ENCODE data around the gene VAV3. TPM values are rescaled to one million over a fixed set of nuclear protein-coding genes. Genes with fewer than 3 reads are reported as not detected.
"Not testable (repeated sequence)": the region's sequence is repeated elsewhere in the genome, so short reads cannot be mapped to it uniquely, and the experiment has no call there.

Gene VAV3
- total and polyA plus RNA-seq, 3 donors from 2014 or later = 10.1 to 11.4 (median 11.3) TPM

- no peaks in the 10 kb centered on the region for H3K27me3 ChIP-seq
- H3K4me1 ChIP-seq = no peaks in the 10 kb centered on the region
- no peaks in the 10 kb centered on the region for H3K9me3 ChIP-seq
- no peak for TF ChIP-seq POLR2A (IDR thresholded peaks at IDR 0.05)
- TF ChIP-seq, protein P1, sequence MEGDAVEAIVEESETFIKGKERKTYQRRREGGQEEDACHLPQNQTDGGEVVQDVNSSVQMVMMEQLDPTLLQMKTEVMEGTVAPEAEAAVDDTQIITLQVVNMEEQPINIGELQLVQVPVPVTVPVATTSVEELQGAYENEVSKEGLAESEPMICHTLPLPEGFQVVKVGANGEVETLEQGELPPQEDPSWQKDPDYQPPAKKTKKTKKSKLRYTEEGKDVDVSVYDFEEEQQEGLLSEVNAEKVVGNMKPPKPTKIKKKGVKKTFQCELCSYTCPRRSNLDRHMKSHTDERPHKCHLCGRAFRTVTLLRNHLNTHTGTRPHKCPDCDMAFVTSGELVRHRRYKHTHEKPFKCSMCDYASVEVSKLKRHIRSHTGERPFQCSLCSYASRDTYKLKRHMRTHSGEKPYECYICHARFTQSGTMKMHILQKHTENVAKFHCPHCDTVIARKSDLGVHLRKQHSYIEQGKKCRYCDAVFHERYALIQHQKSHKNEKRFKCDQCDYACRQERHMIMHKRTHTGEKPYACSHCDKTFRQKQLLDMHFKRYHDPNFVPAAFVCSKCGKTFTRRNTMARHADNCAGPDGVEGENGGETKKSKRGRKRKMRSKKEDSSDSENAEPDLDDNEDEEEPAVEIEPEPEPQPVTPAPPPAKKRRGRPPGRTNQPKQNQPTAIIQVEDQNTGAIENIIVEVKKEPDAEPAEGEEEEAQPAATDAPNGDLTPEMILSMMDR (IDR thresholded peaks at IDR 0.05) = no peak
- no peaks in the 10 kb centered on the region for H3K36me3 ChIP-seq (ENCODE audit: low read depth, missing control alignments)
- intact Hi-C loops (cut with DNase I; ENCODE audit: low total_unique reads) = no loop called here
- no peak overlapping the region for H3K27ac ChIP-seq
- no peak for DNase-seq
- H3K4me3 ChIP-seq = no peak overlapping the region
These were observed 113.6 kb downstream of the VAV3 start for GRCh38 chr1:107851418-107851817.

DNA sequence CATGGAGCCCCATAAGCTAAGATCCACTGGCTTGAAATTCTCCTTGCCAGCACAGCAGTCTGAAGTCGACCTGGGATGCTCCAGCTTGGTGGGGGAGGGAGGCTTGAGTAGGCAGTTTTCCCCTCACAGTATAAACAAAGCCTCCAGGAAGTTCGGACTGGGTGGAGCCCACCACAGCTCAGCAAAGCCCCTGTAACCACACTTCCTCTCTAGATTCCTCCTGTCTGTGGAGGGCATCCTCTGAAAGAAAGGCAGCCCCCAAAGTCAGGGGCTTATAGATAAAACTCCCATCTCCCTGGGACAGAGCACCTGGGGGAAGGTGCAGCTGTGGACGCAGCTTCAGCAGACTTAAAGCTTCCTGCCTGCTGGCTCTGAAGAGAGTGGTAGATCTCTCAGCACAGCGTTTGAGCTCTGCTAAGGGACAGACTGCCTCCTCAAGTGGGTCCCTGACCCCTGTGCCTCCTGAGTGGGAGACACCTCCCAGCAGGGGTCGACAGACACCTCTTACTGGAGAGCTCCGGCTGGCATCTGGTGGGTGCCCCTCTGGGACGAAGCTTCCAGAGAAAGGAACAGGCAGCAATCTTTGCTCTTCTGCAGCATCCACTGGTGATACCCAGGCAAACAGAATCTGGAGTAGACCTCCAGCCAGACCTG lies 120.3 kb downstream of the VAV3 start:
- H3K4me1 ChIP-seq; H3K27me3 ChIP-seq; H3K27ac ChIP-seq; H3K36me3 ChIP-seq (ENCODE audit: low read depth, missing control alignments); intact Hi-C loops (cut with DNase I; ENCODE audit: low total_unique reads); H3K9me3 ChIP-seq; H3K4me3 ChIP-seq; DNase-seq: not testable (repeated sequence)
- 64 to 85% methylated on average over 2 to 7 of the region's 7 CpGs for WGBS, 2 donors

GRCh38 chr1:107843989-107844388 lies 121.0 kb downstream of the VAV3 start:
- intact Hi-C loops (cut with DNase I; ENCODE audit: low total_unique reads) = no loop called here
- no peak for DNase-seq
- 80 to 93% methylated on average over 5 to 6 of the region's 6 CpGs for WGBS, 2 donors

DNA sequence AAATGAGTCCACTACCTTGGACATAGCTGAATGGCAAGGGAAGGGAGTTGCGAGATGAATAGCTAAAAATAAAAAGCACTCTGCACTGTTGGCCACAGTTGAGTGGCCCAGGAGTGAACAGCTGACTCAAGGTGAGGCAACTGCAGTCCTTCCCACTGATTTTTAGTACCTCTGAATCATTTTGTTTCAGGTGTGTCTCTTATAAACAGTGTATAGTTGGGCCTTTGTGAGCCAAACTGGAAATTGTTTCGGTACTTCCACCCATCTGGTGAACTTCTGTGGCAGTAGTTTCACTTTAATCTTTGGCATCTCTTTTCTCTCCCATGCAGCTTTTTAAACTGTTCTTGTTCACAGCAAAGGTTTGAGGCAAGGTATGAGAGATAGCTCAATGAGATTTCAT lies 122.7 kb downstream of the VAV3 start:
- DNase-seq = no peak
- Histone ChIP-seq H3K27me3 (no peaks in the 10 kb centered on the region), H3K4me3 (no peak overlapping the region), H3K27ac (no peak overlapping the region), H3K36me3 (ENCODE audit: low read depth, missing control alignments) (no peaks in the 10 kb centered on the region), H3K9me3 (no peaks in the 10 kb centered on the region), H3K4me1 (no peaks in the 10 kb centered on the region)
- intact Hi-C loops (cut with DNase I; ENCODE audit: low total_unique reads) = no loop called here
- no peak for TF ChIP-seq POLR2A (IDR thresholded peaks at IDR 0.05)
- TF ChIP-seq, protein P1 (IDR thresholded peaks at IDR 0.05) = no peak
- WGBS, 2 donors = 67 to 78% methylated on average over 2 of the region's 2 CpGs

More at GRCh38 chr1:107843989-107844388, 121.0 kb downstream of the VAV3 start:
- TF ChIP-seq POLR2A (IDR thresholded peaks at IDR 0.05) = no peak
- TF ChIP-seq, protein P1 (IDR thresholded peaks at IDR 0.05) = no peak
- H3K4me1 ChIP-seq = no peaks in the 10 kb centered on the region
- H3K36me3 ChIP-seq (ENCODE audit: low read depth, missing control alignments) = no peaks in the 10 kb centered on the region
- H3K27me3 ChIP-seq = no peaks in the 10 kb centered on the region
- no peaks in the 10 kb centered on the region for H3K9me3 ChIP-seq
- no peak overlapping the region for H3K4me3 ChIP-seq
- H3K27ac ChIP-seq = no peak overlapping the region

DNA sequence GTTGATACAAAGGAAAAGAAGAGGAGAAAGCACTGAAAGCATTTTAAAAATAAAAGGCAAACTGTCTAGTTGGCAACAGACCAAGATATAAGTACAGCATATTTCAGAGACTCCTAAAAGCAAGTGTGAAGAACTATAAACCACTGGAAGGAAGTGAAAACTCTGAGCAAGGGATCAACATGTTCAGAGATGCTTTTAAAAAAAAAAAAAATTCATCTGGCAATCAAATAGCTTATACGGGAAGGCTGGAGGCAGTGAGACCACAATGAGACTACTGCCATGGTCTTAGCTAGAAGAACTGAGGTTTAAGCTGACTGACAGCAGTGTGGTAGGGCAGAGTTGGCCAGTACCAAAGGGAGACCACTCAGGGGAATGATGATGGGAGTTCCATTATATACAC lies 124.3 kb downstream of the VAV3 start:
- TF ChIP-seq, protein P1 (IDR thresholded peaks at IDR 0.05) = no peak
- no peak for TF ChIP-seq POLR2A (IDR thresholded peaks at IDR 0.05)
- Histone ChIP-seq H3K36me3 (ENCODE audit: low read depth, missing control alignments) (no peaks in the 10 kb centered on the region), H3K9me3 (no peaks in the 10 kb centered on the region), H3K27me3 (no peaks in the 10 kb centered on the region), H3K27ac (no peak overlapping the region), H3K4me1 (no peaks in the 10 kb centered on the region), H3K4me3 (no peak overlapping the region)
- DNase-seq = no peak
- WGBS, 2 donors = 43 to 54% methylated on average over 1 of the region's 1 CpG
- intact Hi-C loops (cut with DNase I; ENCODE audit: low total_unique reads) = no loop called here
